Activated CD4-positive, alpha-beta T cell treated with anti-CD3 and anti-CD28 coated beads for 1 hour (primary cell): ENCODE measurements around the gene GABRD.

Experiments used
- DNase-seq: peaks from one replicate; pipeline ENCODE4 v3.0.0-alpha.2; 2020

The GABRD gene

DNA sequence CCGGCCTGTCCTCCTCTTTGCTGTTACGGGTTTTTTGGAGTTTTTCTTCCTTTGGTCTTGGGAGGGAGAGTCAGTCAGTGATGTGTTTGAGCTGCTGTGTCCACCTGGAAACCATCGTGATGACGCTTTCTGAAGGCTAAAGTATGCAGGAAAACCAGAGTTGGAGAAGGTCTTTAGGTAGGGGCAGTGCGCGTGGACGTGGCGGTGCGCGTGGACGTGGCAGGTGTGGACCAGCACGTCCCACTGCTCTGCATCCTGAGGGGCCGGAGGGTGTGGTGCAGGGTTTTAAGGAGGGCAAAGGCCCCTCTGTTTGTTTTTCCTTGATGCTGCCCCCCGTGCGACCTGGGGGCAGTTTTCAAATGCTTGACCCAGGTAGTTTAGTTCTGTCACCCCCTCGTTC is 61.0 kb downstream of the GABRD start:
- DNase-seq = no peak
